GM19025 (cell line): ENCODE measurements around the gene TMEM106B.
"Not testable (repeated sequence)": the region's sequence is repeated elsewhere in the genome, so short reads cannot be mapped to it uniquely, and the experiment has no call there.

ENCODE experiments used
- ATAC-seq: cut with Tn5 transposase; IDR thresholded peaks from one replicate; pipeline ENCODE4 v1.9.1; 2021; ENCODE audit warnings: mild to moderate bottlenecking, low read depth, moderate library complexity; ENCODE audit not compliant: unreplicated experiment

Gene TMEM106B

GRCh38 chr7:12225017-12225416 lies 13.9 kb downstream of the TMEM106B start:
- ATAC-seq: not testable (repeated sequence)

GRCh38 chr7:12226756-12227155 lies 15.7 kb downstream of the TMEM106B start:
- ATAC-seq: no peak

GRCh38 chr7:12228024-12228423 lies 16.9 kb downstream of the TMEM106B start:
- ATAC-seq: no peak

- no peak for ATAC-seq
Observed at GRCh38 chr7:12229046-12229445, 18.0 kb downstream of the TMEM106B start.

- ATAC-seq: no peak
Observed at GRCh38 chr7:12231097-12231496, 20.0 kb downstream of the TMEM106B start.

GRCh38 chr7:12233175-12233574 lies 22.1 kb downstream of the TMEM106B start:
- no peak for ATAC-seq

- ATAC-seq: no peak
Observed at GRCh38 chr7:12234334-12234865, 23.3 kb downstream of the TMEM106B start.

GRCh38 chr7:12235970-12236369 lies 24.9 kb downstream of the TMEM106B start:
- no peak for ATAC-seq

- ATAC-seq: no peak
Observed at GRCh38 chr7:12237007-12237406, 25.9 kb downstream of the TMEM106B start.

GRCh38 chr7:12239806-12240205 lies 28.7 kb downstream of the TMEM106B start:
- ATAC-seq: no peak

- ATAC-seq: no peak
Observed at GRCh38 chr7:12244129-12244528, 33.0 kb downstream of the TMEM106B start.

- no peak for ATAC-seq
Observed at GRCh38 chr7:12244694-12245093, 33.6 kb downstream of the TMEM106B start.

- no peak for ATAC-seq
Observed at GRCh38 chr7:12249706-12250105, 38.6 kb downstream of the TMEM106B start.

GRCh38 chr7:12250232-12250631 lies 39.1 kb downstream of the TMEM106B start:
- ATAC-seq: no peak

- no peak for ATAC-seq
Observed at GRCh38 chr7:12256090-12256489, 45.0 kb downstream of the TMEM106B start.

GRCh38 chr7:12257582-12257981 lies 46.5 kb downstream of the TMEM106B start:
- peak; percentile 99 for ATAC-seq

GRCh38 chr7:12258074-12258473 lies 47.0 kb downstream of the TMEM106B start:
- ATAC-seq: no peak

GRCh38 chr7:12267542-12267941 lies 56.4 kb downstream of the TMEM106B start:
- no peak for ATAC-seq

GRCh38 chr7:12269100-12269895 lies 58.2 kb downstream of the TMEM106B start:
- no peak for ATAC-seq

GRCh38 chr7:12281038-12281437 lies 69.9 kb downstream of the TMEM106B start:
- no peak for ATAC-seq

- no peak for ATAC-seq
Observed at GRCh38 chr7:12287901-12288300, 76.8 kb downstream of the TMEM106B start.

- no peak for ATAC-seq
Observed at GRCh38 chr7:12289996-12290395, 78.9 kb downstream of the TMEM106B start.
